ENCODE measurements around the gene GNB1.
"Not testable (repeated sequence)": the region's sequence is repeated elsewhere in the genome, so short reads cannot be mapped to it uniquely, and the experiment has no call there.

Gene GNB1

DNA sequence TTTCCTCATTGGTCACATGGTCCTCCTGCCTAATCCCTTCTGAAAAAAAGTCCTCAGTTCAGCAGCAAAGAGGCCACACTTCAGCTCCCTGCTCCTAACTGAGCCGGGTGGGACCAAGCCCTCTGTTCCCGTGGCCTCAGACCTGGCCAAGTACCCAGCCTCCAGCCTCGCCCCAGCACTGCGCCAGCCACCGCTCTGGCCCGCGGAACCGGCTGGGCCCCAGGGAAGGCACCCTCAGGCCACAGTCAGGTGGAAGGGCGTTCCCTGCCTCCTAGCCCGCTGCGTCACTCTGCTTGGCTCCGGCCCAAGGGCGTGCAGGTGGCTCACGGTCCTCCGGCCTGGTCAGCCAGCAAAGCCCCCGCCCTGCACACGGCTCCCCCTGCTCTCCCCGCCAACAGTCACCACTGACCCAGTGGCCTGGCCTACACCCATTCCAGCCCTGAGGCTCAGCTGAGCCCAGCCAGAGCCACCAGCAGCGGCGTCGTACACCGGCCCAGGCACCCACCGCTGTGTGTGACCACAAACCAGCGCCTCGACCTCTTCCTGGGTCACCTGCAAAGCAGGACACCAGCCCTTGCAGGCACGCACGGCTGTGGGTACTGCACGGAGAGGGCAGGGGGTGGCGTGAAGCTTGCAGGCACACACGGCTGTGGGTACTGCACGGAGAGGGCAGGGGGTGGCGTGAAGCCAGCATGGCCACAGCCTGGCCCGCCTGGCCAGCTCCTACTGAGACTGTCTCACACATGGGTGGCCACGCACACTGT, 132.0 kb downstream of the GNB1 start:
- peak; percentile 81 to 90 for DNase-seq

GRCh38 chr1:1758059-1758621, 132.7 kb downstream of the GNB1 start:
- no peak for DNase-seq

DNA sequence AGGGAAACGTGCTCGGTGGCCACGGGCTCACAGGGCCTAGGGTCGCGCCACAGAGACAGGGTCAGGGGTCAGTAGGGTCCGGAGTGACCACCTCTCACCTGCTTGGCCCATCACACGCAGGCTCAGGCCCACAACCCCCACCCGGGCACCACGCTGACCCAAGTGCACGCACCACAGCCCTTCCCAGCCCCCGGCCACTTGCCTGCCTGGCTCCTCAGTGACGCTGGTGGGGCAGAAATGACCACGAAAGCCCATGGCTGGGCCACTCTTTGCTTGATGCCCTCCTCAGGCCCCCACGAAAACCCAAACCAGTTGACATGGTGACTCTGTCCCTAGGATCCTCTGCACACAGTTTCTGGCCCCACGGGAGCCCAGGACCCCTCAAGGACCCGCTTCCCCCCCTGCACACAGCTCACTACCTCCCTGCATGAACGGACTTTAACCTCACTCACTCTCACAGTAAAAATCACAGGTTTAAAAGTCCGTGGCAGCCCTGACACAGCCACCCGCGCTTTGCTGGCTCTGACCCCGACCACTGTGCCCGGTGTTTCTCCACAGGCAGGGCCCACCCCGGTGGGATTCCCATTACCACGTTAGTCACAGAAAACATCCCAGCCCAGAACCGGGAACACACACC, 133.3 kb downstream of the GNB1 start:
- no peak for DNase-seq

GRCh38 chr1:1756661-1757421, 134.0 kb downstream of the GNB1 start:
- no peak for DNase-seq

DNA sequence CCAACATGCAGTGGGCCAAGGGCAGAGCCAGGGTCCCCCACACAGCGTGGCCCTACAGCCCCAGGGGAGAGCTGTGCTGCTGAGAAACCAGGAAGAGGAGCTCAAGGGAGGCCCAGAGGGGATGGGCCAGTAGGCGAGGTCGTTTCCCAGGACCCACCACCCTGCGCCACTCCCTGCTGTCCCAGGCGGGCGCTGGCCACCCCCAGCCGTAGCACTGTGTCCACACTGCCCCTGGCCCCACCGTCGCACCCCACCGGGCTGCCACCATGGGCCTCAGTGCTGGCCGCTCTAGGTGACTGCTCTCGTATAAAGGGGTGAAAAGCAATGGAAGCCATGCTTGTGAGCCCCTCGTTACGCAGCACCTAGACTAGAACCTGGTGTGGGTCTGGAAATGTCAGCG, 135.0 kb downstream of the GNB1 start:
- DNase-seq: no peak

DNA sequence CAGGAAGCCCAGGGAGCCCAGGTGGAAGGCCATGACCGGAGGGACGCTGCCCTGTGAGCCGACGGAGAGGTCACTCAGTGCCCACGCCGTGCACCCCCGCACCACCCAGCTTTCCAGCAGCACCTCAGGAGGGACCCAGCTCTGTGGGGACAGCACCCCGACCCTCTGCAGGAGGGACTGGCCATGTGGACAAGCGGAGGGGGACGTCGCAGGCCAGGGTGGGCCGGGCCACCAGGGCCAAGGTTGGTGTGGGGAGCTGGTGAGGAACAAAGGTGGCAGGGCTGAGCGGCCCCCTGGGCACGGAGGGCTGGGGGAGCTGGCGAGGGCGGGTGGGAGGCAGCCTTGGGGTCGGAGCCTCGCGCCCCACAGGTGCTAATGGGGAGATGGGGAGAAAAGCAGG, 135.5 kb downstream of the GNB1 start:
- DNase-seq: no peak

DNA sequence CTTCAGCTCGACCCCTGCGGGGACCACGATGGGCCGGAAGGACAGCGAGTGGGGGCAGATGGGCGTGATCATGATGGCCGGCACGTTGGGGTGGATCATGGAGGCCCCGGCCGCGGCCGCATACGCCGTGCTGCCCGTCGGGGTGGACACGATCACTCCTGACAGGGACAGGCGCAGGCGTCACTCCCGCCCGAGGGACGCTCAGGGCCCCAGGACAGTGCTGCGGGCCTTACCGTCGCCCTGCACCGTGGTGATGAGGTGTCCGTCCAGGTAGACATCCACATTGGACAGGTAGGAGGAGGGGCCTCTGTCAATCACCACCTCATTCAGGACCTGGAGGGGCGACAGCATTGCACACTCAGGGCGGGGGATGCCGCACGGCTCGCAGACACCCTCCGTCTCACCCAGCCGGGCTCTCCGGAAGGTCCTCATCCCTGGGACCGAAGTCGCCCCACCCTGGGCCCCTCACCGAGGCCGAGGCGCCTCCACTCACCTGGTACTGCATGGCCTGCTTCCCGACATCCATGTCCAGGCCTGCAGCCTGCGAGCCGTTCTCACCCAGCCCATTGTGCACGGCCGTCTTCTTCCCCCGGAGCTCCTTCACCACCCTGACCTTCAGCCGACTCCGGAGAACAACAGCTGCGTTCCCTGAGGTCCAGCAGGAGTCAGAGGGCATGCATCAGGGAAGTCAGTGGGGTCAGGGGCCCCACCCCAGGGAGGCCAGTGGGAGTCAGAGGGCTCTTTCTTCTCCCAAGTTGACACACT, 136.7 kb downstream of the GNB1 start:
- no peak for DNase-seq

GRCh38 chr1:1753607-1754005, 137.3 kb downstream of the GNB1 start:
- no peak for DNase-seq

- DNase-seq: no peak
Observed at GRCh38 chr1:1752636-1753606, 138.0 kb downstream of the GNB1 start.

GRCh38 chr1:1752190-1752589, 138.7 kb downstream of the GNB1 start:
- DNase-seq: no peak

DNA sequence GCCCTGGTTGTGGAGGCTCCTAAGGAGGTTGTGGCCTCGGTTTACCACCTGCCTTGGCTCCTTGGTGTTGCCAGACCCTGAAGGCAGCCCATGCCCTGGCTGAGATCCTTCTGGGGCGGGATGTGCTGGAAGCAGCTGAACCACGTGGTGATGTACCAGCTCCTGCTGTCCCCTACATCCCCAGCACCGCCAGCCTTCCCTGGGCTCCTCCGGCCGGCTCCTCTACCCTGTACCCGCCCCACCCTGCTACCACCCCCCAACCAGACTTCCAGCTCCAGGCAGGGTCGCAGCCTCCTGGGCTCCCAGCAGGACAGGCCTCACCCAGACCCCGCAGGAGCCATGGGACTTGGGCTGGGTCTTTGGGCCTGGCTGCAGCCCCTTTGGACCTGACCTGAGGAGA, 140.9 kb downstream of the GNB1 start:
- not testable (repeated sequence) for DNase-seq

- DNase-seq: no peak
Observed at GRCh38 chr1:1748686-1749321, 142.1 kb downstream of the GNB1 start.

- not testable (repeated sequence) for DNase-seq
Observed at GRCh38 chr1:1746566-1746909, 144.3 kb downstream of the GNB1 start.

- DNase-seq: peak in 1 of 2 experiments; percentile 25
Observed at GRCh38 chr1:1745651-1746565, 145.0 kb downstream of the GNB1 start.

GRCh38 chr1:1742529-1742928, 148.4 kb downstream of the GNB1 start:
- DNase-seq: not testable (repeated sequence)

- DNase-seq: not testable (repeated sequence)
Observed at GRCh38 chr1:1741013-1741412, 149.9 kb downstream of the GNB1 start.

DNA sequence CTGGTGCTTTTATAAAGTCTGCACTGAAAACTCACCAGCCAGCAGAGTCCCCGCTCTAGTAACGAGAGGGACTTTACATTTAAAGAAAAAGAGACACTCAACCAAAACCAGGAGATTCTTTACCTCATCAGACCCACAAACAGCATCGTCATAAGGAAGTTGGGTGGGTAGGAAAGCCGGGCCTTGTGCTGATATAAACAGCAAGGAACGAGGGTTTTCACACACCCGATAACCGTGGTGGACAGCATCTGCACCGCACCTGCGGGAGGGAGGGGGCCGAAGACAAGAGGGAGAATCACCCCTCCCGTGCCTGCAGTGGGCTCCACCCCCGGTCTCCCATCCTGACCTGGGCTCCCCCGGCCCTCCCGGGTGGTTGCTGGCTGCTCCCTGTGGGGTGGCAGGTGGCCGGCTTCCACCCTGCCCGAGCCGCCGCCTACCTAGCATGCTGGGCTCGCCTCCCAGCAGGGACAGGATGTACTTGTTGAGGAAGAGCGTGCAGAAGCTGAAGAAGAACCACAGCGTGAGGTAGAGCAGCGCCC, 152.0 kb downstream of the GNB1 start:
- not testable (repeated sequence) for DNase-seq

DNA sequence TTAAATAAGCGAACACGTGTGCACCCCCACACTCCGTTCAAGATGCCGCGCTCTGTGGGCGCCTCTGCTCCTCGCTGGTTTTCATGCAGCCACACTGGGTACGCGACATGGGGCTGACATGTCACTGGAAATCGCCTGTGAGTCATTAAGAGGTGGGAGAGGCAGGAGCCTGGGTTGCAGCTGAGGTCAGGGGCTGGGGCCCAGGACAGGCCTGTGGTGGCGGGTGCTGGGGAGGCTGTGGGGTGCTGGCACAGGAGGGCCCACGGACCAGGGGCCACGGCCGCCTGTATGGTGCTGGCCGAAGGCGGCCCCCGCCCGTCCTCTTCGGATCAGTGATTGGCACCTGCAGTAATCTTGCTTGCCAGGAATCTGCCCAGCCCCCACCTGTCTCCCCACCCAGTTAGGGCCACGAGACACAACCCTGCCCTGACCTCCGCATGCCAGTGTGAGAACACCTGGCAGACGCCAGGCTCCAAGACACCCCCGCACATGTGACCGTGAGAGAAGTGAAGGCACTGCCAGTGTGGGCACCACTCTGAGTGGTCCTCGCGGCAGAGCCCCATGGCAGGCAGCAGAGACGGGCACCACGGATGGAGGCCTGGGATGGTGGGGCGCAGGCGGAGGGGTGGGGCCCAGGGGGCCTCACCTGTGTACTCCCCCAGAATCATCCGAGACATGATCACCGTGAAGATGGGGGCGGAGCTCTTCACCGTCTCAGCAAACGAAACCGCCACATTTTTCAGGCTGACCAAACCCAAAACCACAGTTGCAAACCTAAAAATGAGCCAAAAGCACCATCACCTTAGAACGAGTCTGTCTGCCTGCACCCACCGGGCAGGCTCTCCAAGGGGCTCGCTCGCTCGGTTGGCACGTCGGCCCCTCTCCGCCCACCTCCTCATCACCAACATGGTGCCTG, 153.0 kb downstream of the GNB1 start:
- DNase-seq: not testable (repeated sequence)

All from SHP77 (cell line).